Endothelial cell of umbilical vein (primary cell): ENCODE results near the gene GSTA1.

Experiments used
- POLR2A ChIP-seq: IDR thresholded peaks from 2 replicates; pipeline ENCODE4 v1.6.1; 2012; ENCODE audit warnings: low read depth, mild to moderate bottlenecking, control low read depth, low read length
- TF ChIP-seq, protein P1 (sequence below), 2 donors: IDR thresholded peaks; 1 replicate in 1 of 2; 2 replicates in 1 of 2; pipeline ENCODE4 v1.5.1; 2011; ENCODE audit warnings: low read length in 2 of 2, mild to moderate bottlenecking in 2 of 2, moderate library complexity in 2 of 2, control low read depth in 1 of 2, inconsistent platforms in 1 of 2, low read depth in 1 of 2; ENCODE audit not compliant: insufficient read depth in 1 of 2; ENCODE audit errors: extremely low read depth in 1 of 2

DNA sequence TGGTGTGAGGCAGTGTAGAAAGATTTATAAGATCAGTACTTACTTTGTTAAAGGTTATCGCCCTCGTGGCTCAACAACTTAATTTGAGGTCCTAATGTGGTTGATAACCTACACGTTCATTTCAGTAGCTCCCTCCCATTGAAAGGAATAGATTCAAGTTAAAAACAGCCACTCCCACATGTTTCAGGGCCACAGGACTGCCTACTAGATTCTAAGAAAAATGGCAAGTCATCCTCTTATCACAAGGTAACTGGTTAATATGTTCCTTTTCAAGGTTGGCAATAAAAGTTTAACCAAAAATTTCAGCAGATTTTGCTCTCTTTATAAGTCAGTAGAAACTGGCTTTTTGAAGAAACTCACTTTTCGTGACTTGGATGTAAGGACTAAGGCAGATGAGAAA is 57.4 kb downstream of the GSTA1 start:
- TF ChIP-seq POLR2A: no peak
- TF ChIP-seq, protein P1, sequence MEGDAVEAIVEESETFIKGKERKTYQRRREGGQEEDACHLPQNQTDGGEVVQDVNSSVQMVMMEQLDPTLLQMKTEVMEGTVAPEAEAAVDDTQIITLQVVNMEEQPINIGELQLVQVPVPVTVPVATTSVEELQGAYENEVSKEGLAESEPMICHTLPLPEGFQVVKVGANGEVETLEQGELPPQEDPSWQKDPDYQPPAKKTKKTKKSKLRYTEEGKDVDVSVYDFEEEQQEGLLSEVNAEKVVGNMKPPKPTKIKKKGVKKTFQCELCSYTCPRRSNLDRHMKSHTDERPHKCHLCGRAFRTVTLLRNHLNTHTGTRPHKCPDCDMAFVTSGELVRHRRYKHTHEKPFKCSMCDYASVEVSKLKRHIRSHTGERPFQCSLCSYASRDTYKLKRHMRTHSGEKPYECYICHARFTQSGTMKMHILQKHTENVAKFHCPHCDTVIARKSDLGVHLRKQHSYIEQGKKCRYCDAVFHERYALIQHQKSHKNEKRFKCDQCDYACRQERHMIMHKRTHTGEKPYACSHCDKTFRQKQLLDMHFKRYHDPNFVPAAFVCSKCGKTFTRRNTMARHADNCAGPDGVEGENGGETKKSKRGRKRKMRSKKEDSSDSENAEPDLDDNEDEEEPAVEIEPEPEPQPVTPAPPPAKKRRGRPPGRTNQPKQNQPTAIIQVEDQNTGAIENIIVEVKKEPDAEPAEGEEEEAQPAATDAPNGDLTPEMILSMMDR (IDR thresholded peaks at IDR 0.05; ENCODE audit: extremely low read depth in 1 of 2, insufficient read depth in 1 of 2, low read depth in 1 of 2, low read length in 2 of 2): no peak
